H1 (cell line): Measurements from ENCODE around the gene SMYD5. TPM values are rescaled to one million over a fixed set of nuclear protein-coding genes. Genes with fewer than 3 reads are reported as not detected.

Experiments
- BCL11A ChIP-seq, 2 experiments: IDR thresholded peaks; one replicate each; pipeline ENCODE4 v1.6.1; 2011; ENCODE audit warnings: low read depth in 2 of 2, low read length in 2 of 2, mild to moderate bottlenecking in 2 of 2
- BRCA1 ChIP-seq: IDR thresholded peaks from 2 replicates; pipeline ENCODE4 v1.6.1; 2012; ENCODE audit warnings: low read depth, low read length, improper control_type of control experiment
- CBX5 ChIP-seq: fragments of 300-800, 300-1000 bp; sonication (generic); IDR thresholded peaks from 2 replicates; pipeline ENCODE4 v1.7.1; 2016; ENCODE audit warnings: antibody characterized with exemption, low read length, low read depth
- CBX8 ChIP-seq: fragments of 300-800, 300-1000 bp; sonication (generic); IDR thresholded peaks from 2 replicates; pipeline ENCODE4 v1.7.1; 2016; ENCODE audit warnings: low read depth, low read length, borderline replicate concordance
- CEBPB ChIP-seq: IDR thresholded peaks from 2 replicates; pipeline ENCODE4 v1.6.1; 2012; ENCODE audit warnings: low read depth, low read length
- CHD1 ChIP-seq: IDR thresholded peaks from 2 replicates; pipeline ENCODE4 v1.6.1; 2012; ENCODE audit warnings: low read depth, low read length, improper control_type of control experiment
- EP300 ChIP-seq, 2 experiments: IDR thresholded peaks; 1 replicate in 1 of 2; 2 replicates in 1 of 2; pipeline ENCODE4 v1.6.1; 2011 to 2012; ENCODE audit warnings: low read depth in 2 of 2, low read length in 2 of 2, mild to moderate bottlenecking in 2 of 2, borderline replicate concordance in 1 of 2, inconsistent platforms in 1 of 2, moderate library complexity in 1 of 2
- JUND ChIP-seq: IDR thresholded peaks from 2 replicates; pipeline ENCODE4 v1.6.1; 2011; ENCODE audit warnings: mild to moderate bottlenecking, improper control_type of control experiment, low read length
- KDM5A ChIP-seq: fragments of 200-600 bp; IDR thresholded peaks from 2 replicates; pipeline ENCODE4 v1.7.1; 2012; ENCODE audit warnings: mild to moderate bottlenecking, low read length, inconsistent platforms, mixed read lengths
- NRF1 ChIP-seq: IDR thresholded peaks from 2 replicates; pipeline ENCODE4 v1.6.1; 2011; ENCODE audit warnings: mild to moderate bottlenecking, low read depth, low read length, improper control_type of control experiment
- POLR2AphosphoS5 ChIP-seq: IDR thresholded peaks from 2 replicates; pipeline ENCODE4 v1.6.1; 2011; ENCODE audit warnings: low read depth, low read length
- POU5F1 ChIP-seq: IDR thresholded peaks from 2 replicates; pipeline ENCODE4 v1.6.1; 2011; ENCODE audit warnings: low read depth, mild to moderate bottlenecking, low read length, moderate library complexity
- RFX5 ChIP-seq: IDR thresholded peaks from 2 replicates; pipeline ENCODE4 v1.6.1; 2011; ENCODE audit warnings: low read depth, low read length, improper control_type of control experiment, borderline replicate concordance
- SAP30 ChIP-seq: fragments of 300-600 bp; sonication (generic); IDR thresholded peaks from 2 replicates; pipeline ENCODE4 v1.7.1; 2012; ENCODE audit warnings: low read length, moderate library complexity, mild to moderate bottlenecking, inconsistent platforms; ENCODE audit not compliant: insufficient read depth, insufficient replicate concordance
- SIRT6 ChIP-seq: IDR thresholded peaks from one replicate; pipeline ENCODE4 v1.7.1; 2012; ENCODE audit warnings: low read length, inconsistent platforms
- SP4 ChIP-seq: IDR thresholded peaks from 2 replicates; pipeline ENCODE4 v1.6.1; 2012; ENCODE audit warnings: low read length, inconsistent platforms
- TAF1 ChIP-seq: IDR thresholded peaks from 2 replicates; pipeline ENCODE4 v1.6.1; 2011; ENCODE audit warnings: mild to moderate bottlenecking, low read depth, low read length
- TEAD4 ChIP-seq: IDR thresholded peaks from 2 replicates; pipeline ENCODE4 v1.6.1; 2012; ENCODE audit warnings: low read depth, low read length, inconsistent platforms, mixed read lengths
- YY1 ChIP-seq: IDR thresholded peaks from 2 replicates; pipeline ENCODE4 v1.6.1; 2011; ENCODE audit warnings: low read depth, mild to moderate bottlenecking, low read length
- ZNF274 ChIP-seq: IDR thresholded peaks from 2 replicates; pipeline ENCODE4 v1.7.0; 2012; ENCODE audit warnings: low read length, borderline replicate concordance; ENCODE audit errors: extremely low read depth
- polyA plus RNA-seq, 7 experiments: library from polyadenylated mRNA; depleted of rRNA in 3 of 7; stranded (reverse) in 5 of 7; unstranded in 2 of 7; fragments of >200 nt in 5 of 7; fragments of 200-250 nt in 2 of 7; gene quantifications; 1 replicate in 5 of 7; 2 replicates in 1 of 7; 4 replicates in 1 of 7; pipeline versions ENCODE4 v1.2.1 to v1.2.3, GENCODE V29; 2011 to 2013; ENCODE audit warnings: missing spikeins in 2 of 7, mixed read lengths in 2 of 7
- total RNA-seq: library from RNA; stranded (reverse); fragmentation: NEBNext Ultra II Directional; extraction: Animal tissue kit (Norgen Biotek cat#: 25700); gene quantifications from 2 replicates; pipeline ENCODE4 v1.2.1, GENCODE V29; 2021
- TF ChIP-seq, protein P1 (sequence below): IDR thresholded peaks from 2 replicates; pipeline ENCODE4 v1.6.1; 2011; ENCODE audit warnings: low read length, improper control_type of control experiment
- TF ChIP-seq, protein P2 (sequence below), 3 experiments: IDR thresholded peaks; 1 replicate in 2 of 3; 2 replicates in 1 of 3; pipeline versions ENCODE4 v1.5.1 to v1.6.1; 2011; ENCODE audit warnings: low read length in 3 of 3, mild to moderate bottlenecking in 3 of 3, inconsistent platforms in 2 of 3, low read depth in 1 of 3, moderate library complexity in 1 of 3; ENCODE audit not compliant: insufficient read depth in 1 of 3; ENCODE audit errors: control extremely low read depth in 1 of 3

SMYD5 gene
- total and polyA plus RNA-seq, 2 of the 8 experiments (the other 6 are each of a cell fraction or from before 2014, with no cell fraction given) = 35.2 to 56.7 TPM

DNA sequence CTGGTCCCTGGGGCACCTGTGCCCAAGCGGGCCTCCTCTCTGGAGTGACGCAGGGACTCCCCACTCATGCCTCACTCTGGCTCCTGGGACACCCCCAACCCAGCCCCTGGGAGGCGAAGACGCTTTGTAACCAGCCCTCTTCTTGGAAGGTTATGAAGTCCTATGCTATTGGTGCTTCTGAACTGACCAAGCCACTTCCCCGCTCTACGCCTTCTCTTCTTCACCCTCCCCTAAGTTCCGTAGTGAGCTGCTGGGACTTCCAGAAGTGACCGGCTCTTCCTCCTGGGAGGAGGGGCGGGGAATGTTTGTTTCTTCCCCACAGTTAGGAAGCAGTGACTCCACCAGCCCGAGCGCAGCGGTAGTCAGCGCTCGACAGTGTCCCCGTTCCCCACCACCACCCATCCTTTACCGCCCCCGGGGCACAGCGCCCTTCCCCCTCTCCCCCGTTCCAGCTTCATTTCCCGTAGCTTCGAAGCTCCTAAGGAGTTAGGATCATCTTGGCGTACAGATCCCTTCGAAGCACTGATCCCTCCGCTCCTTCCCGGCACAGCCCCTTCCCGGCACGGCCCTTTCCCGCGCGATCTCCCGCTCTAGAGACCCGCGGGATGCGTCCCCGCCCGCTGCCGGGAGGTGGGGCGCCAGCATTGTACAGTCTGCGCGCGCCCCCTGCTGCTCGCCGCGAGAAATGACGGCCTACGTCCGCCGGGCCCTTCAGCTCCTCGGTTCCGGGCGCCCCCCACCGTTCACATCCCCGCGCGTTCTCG lies 37.0 kb upstream of the SMYD5 start (continued):
- no peak for TF ChIP-seq CEBPB
- TF ChIP-seq BRCA1 = peak; percentile 65
- no peak for TF ChIP-seq SAP30
- no peak for TF ChIP-seq POLR2AphosphoS5
- TF ChIP-seq SIRT6 = no peak
- TF ChIP-seq BCL11A (IDR thresholded peaks at IDR 0.05; ENCODE audit: low read depth in 2 of 2, low read length in 2 of 2) = no peak
- TF ChIP-seq CHD1 = no peak
- no peak for TF ChIP-seq ZNF274
- TF ChIP-seq JUND = 0 out of 2 replicates have a peak, but pooled peaks have one; percentile 22
- no peak for TF ChIP-seq KDM5A
- TF ChIP-seq POU5F1 = no peak
- TF ChIP-seq YY1 = no peak
- TF ChIP-seq TEAD4 = no peak
- TF ChIP-seq RFX5 = no peak
- TF ChIP-seq EP300 (IDR thresholded peaks at IDR 0.05; ENCODE audit: borderline replicate concordance in 1 of 2, low read depth in 2 of 2, low read length in 2 of 2) = peak in 1 of 2 experiments; percentile 20; a peak in 1 of 3 replicates
- TF ChIP-seq, protein P1, sequence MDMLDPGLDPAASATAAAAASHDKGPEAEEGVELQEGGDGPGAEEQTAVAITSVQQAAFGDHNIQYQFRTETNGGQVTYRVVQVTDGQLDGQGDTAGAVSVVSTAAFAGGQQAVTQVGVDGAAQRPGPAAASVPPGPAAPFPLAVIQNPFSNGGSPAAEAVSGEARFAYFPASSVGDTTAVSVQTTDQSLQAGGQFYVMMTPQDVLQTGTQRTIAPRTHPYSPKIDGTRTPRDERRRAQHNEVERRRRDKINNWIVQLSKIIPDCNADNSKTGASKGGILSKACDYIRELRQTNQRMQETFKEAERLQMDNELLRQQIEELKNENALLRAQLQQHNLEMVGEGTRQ = no peak
- TF ChIP-seq CBX8 = no peak
- TF ChIP-seq CBX5 = no peak
- TF ChIP-seq, protein P2, sequence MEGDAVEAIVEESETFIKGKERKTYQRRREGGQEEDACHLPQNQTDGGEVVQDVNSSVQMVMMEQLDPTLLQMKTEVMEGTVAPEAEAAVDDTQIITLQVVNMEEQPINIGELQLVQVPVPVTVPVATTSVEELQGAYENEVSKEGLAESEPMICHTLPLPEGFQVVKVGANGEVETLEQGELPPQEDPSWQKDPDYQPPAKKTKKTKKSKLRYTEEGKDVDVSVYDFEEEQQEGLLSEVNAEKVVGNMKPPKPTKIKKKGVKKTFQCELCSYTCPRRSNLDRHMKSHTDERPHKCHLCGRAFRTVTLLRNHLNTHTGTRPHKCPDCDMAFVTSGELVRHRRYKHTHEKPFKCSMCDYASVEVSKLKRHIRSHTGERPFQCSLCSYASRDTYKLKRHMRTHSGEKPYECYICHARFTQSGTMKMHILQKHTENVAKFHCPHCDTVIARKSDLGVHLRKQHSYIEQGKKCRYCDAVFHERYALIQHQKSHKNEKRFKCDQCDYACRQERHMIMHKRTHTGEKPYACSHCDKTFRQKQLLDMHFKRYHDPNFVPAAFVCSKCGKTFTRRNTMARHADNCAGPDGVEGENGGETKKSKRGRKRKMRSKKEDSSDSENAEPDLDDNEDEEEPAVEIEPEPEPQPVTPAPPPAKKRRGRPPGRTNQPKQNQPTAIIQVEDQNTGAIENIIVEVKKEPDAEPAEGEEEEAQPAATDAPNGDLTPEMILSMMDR (IDR thresholded peaks at IDR 0.05; ENCODE audit: control extremely low read depth in 1 of 3, insufficient read depth in 1 of 3, low read depth in 1 of 3, low read length in 3 of 3) = peak; percentile 87 to 99 (median 96)
- no peak for TF ChIP-seq SP4
- no peak for TF ChIP-seq NRF1
- TF ChIP-seq TAF1 = no peak
